GM12801 (cell line): ENCODE data around the gene KRT77.

ENCODE experiments used
- CTCF ChIP-seq: IDR thresholded peaks from one replicate; pipeline ENCODE4 v1.5.1; 2011; ENCODE audit warnings: control low read depth; ENCODE audit not compliant: insufficient read length; ENCODE audit errors: extremely low read depth

The KRT77 gene

DNA sequence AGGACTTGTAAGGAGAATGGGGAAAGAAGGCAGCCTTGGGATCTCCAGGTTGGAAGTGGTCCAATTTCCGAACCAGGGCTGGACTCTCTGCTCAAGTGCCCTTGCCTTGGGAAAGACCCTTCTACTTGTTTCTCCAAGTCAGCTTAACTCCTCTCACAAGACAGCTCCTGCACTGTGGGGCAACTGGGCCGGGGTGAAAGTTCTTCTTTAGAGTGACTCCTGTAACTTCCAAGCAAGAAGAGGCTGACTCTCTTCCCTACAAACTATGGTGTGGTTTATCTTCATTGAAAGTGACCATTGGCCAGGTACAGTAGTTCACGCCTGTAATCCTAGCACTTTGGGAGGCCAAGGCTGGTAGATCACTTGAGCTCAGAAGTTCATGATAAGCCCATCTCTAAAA lies 36.9 kb downstream of the KRT77 start:
- no peak for TF ChIP-seq CTCF

GRCh38 chr12:52663420-52663819 lies 39.9 kb downstream of the KRT77 start:
- no peak for TF ChIP-seq CTCF

GRCh38 chr12:52662918-52663229 lies 40.5 kb downstream of the KRT77 start:
- TF ChIP-seq CTCF, result no peak

- no peak for TF ChIP-seq CTCF
Observed at GRCh38 chr12:52662093-52662917, 41.0 kb downstream of the KRT77 start.

DNA sequence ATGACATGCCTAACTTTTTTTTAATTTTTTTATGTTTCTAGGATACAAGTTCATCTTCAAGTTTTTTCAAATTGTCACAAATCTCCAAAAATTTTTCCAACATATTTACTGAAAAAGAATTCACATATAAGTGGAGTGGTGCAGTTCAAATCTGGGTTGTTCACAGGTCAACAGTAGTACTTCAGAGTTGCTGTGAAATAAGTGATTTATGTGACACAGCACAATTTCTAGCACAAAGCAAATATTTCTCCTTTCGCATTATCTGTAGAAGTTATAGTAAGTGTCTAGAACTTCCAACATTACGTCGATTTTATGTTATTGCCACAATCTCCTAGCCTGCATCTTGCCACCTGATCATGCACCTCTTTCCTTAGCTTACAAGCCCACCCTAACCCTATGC lies 41.7 kb downstream of the KRT77 start:
- no peak for TF ChIP-seq CTCF

GRCh38 chr12:52660934-52661499 lies 42.3 kb downstream of the KRT77 start:
- TF ChIP-seq CTCF, result no peak

- no peak for TF ChIP-seq CTCF
Observed at GRCh38 chr12:52659951-52660350, 43.4 kb downstream of the KRT77 start.
